Pericardium fibroblast (primary cell): ENCODE data around the gene PABPC1L2B. TPM values are rescaled to one million over a fixed set of nuclear protein-coding genes. Genes with fewer than 3 reads are reported as not detected.

Source experiments
- total RNA-seq: library from RNA; depleted of rRNA; stranded (reverse); fragments of >200 nt; gene quantifications from 2 replicates; pipeline ENCODE4 v1.2.3, GENCODE V29; 2015

The PABPC1L2B gene
- total RNA-seq, result not detected in 2 replicates

DNA sequence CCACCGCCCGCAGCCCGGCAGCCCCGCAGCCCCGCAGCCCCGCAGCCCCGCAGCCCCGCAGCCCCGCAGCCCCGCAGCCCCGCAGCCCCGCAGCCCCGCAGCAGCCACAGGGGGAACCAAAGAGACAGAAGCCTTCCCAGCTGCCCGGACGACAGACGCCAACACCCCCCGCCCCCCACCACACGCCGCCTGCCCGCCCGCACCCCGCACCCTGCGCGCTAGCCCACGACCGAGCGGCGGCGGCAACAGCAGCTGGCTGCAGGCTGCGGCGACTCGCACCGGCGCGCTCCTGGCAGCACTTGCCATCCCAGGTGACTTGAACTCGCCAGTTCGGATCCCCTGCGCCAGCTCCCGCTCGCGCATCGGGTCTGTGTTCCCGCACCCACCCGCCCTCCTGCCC, at the start of gene PABPC1L2B:
Gene PABPC1L2B, plus strand, starts transcription at position 207 of the 400 bp plus-strand sequence. CDS start 704 bp downstream, outside the sequence.

Other genes starting within 250 kb of the PABPC1L2B start
- gene DMRTC1B, start 226.0 kb upstream of the PABPC1L2B start, total RNA-seq, result not detected in 2 replicates
- not detected in 2 replicates for gene FAM236B, start 220.3 kb upstream of the PABPC1L2B start, total RNA-seq
- not detected in 2 replicates for gene FAM236D, start 194.7 kb upstream of the PABPC1L2B start, total RNA-seq
- not detected in 2 replicates for gene FAM236C, start 90.3 kb upstream of the PABPC1L2B start, total RNA-seq
- gene FAM236A, start 64.7 kb upstream of the PABPC1L2B start, total RNA-seq, result not detected in 2 replicates
- gene DMRTC1, start 59.1 kb upstream of the PABPC1L2B start, total RNA-seq, result not detected in 2 replicates
- gene PABPC1L2A, start 76.6 kb downstream of the PABPC1L2B start, total RNA-seq, result not detected in 2 replicates
- not detected in 2 replicates for gene NAP1L2, start 211.9 kb downstream of the PABPC1L2B start, total RNA-seq